ENCODE data around the gene BPIFA2.
"Not testable (repeated sequence)": the region's sequence is repeated elsewhere in the genome, so short reads cannot be mapped to it uniquely, and the experiment has no call there.

Gene BPIFA2, protein sequence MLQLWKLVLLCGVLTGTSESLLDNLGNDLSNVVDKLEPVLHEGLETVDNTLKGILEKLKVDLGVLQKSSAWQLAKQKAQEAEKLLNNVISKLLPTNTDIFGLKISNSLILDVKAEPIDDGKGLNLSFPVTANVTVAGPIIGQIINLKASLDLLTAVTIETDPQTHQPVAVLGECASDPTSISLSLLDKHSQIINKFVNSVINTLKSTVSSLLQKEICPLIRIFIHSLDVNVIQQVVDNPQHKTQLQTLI

DNA sequence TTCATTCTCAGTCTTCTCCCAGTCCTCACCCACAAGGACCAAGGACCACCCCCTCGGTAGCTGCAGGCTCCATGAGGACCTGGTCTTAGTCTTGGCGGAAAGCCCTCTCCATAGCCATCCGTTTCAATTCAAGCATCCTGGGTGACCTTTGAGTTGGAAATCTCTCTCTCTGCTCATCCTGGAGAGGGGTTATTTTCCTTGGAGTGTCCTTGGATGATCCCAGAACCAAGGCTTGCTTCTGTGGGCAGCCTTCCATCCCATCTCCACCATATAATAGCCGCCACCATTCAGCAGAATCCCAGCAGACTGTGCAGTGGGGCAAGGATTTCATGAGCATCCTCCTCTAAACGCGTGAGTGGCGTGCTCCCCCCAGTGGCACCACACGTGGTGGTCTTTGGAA is at the start of gene BPIFA2:
BPIFA2 (plus strand) TSS at position 301 of the 400 bp plus-strand sequence. CDS start 987 bp downstream, outside the sequence.
- no peak for DNase-seq

DNA sequence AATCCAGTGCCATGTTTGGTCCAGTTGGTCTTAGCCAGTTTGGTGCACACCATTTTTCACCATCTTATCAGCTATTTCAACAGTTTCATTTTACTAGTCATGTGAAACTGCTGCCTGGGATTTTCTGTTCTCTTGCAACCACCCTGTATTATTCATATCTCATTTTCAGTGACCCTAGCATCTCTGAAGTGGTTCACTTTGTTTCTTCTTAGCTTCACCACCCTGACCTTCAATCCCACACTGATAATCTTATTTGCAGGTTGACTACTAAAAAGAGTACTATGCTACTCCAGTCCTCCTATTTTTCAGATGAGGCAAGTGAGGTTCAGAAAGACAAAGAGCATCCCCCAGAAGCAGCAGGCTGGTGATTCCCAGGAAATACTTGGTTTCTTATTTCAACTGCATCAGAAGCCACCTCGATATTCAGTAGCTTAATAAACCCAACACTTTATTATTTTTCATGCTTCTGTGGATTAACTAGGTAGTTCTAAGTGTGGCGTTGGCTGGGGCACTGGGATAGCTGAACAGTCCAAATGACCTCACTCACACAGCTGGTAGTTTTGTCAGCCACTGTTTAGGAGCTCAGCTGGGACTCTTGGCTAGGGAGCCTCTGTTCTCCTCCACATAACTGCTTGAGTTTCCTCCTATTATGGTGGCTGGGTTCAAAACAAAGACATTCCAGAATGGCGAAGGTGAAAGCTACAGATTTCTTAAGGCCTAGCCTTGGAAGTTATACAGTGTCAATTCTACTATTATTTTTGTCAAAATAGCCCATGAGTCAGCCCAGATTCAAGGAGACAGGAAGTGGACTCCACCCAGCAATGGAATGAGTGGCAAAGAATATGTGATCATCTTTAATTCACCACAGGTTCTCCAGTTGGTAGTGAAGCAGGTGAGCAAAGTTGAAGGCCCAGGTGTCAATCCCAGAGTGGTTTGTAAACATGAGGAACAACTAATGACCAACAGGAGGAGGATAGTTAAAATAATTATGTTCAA is 47.9 kb upstream of the BPIFA2 start:
- DNase-seq, result peak in 1 of 2 donors; percentile 15

DNA sequence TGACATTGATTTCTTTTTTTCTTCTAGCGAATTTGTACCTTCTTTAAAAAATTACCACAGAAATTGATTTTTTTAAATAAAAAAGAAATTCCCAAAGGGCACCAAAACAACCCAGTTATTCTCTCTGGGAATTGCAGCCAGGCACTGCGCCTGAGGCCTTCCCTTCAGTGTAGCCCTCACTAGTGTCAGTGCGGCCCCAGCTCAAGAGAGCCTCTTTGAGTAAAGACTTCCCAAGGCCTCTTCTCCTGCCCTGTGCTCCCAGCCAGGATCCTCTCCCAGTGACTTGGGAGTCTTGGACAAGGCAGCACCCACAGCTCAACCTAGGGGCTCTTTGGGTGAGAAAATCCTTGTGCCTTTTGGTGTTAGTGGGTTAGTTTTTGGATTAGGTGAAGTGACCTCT is 47.0 kb upstream of the BPIFA2 start:
- DNase-seq, result no peak

DNA sequence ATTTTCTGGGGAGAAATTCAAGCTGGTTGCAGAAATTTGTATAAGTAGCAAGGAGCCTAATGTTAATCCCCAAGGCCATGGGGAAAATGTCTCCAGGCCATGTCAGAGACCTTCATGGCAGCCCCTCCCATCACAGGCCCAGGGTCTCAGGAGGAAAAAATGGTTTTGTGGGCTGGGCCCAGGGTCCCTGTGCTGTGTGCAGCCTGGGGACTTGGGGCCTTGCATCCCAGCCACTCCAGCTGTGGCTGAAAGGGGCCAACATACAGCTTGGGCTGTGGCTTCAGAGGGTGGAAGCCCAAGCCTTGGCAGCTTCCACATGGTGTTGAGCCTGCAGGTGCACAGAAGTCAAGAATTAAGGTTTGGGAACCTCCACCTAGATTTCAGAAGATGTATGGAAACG is 45.7 kb upstream of the BPIFA2 start:
- not testable (repeated sequence) for DNase-seq

DNA sequence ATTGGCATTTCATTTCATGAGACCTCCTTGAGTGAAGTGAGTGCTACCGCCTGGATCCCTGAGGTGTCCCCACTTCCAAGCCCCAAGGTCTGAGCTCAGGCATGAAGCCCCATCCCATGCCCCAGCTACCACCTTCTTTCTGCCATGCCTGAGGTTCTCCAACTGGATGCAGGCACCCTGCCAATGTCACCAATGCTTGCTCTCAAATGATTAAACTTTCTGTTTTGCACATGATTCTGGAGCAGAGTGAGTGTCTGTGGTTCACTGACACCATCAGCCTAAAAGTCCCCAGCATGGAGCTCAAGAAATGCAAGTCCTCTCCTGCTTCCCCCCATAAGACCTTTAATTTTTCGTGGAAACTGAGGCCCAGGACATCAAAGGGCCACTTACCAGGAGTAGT is 43.7 kb upstream of the BPIFA2 start:
- DNase-seq, result no peak

DNA sequence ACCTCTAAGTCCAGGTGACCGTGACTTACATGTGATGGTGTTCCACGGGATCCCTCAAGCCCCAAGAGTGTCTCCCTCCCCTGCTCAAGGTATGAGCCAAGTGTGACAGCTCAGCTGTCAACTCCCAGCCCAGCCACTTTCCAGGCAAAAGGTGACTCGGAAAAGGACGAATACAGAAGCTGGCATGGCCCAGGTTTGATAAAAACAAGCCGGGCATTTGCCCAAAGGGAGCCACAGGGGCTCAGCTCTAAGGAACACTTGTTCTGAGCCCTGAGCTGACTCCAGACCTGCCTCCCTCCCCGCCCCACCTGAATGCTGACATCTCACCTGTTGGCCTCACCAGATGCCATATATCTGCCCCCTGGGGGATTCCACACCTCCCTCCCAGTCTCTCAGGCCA is 43.0 kb upstream of the BPIFA2 start:
- no peak for DNase-seq

DNA sequence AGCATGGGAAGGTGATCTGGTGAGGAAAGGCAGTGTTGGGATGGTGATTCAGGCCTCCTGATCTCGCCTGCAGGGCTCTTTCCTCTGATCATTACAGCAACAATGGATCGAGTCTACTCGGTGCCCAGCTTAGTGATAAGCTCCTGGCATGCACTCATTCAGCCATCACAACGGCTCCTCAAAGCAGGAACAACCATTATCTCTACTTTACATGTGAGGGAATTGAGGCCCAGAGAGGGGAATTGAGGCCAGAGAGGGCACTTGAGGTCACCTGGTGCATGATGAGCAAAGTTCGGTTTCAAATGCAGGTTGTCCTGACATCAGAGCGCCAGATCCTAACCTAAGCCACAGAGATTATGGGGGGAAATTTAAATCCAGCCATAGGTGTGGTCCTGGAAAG is 42.0 kb upstream of the BPIFA2 start:
- no peak for DNase-seq

DNA sequence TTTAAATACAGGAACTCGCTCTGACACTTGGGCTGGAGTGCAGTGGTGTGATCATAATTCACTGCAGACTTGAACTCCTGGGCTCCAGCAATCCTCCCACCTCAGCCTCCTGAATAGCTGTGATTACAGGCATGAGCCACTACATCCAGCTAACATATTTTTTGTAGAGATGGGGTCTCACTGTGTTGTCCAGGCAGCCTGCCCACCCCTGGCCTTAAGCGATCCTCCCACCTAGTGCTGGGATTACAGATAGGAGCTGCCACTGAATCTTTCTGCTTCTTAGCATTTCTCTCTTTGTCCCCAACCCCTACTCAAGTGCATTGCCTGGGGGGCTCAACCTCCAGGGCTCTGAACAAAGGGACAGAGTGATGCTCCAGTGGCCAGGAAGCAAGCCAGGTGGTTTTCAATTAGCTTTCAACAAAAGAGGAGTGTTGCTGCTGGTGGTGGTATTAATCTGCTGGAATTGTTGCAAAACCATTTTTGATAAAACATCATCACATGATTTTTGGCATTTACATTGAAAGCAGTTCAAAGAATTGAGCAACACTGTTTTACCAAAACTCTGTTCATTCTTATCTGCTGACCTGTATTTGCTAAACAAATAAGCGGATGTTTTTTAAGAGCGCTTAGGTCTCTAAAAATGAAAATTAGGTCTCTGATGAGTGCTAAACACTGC is 40.4 kb upstream of the BPIFA2 start:
- no peak for DNase-seq

DNA sequence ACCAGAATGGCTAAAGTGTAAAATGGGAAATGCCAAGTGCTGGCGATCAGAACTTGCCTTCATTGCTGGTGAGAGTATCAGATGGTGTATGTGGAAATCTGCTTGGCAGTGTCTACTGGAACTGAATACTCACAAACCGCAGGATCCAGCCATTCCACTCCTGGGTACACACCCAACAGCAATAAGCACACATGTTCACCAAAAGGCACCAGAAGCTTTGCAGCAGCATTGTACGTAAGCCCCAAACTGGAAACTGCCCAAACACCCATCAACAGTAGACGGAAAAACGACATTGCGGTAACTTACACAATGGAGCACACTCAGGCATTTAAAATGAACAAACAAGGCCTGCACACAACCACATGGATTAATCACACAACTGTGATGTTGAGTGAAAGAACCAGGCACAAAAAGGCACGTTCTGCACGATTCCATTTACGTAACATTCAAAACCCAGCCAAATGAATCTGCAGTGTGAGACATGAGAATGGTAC is 37.3 kb upstream of the BPIFA2 start:
- no peak for DNase-seq

DNA sequence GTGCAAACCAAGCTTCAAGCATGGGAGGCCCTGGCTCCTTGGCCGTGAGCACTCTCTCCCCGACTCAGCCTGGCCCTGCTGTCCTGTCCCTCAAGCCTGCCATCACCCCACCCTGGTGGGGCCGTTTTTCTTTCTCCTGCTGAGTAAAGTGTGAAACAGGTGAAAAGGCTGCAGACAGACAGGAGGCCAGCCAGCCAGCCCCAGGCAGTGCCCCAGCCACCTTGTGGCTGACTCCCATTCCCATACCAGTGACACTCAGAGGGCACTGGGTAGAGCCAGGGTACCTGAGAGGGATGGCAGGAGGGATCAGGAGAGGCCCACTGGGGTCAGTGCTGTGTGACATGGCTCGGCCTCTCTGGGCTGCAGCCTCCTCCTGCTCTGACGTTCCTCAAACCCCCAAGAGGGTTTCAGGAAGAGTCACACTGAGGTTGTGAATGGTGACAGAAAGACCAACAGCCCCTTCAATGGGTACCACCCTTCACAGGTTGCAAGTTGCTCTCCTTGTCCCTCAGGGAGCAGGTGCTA is 35.9 kb upstream of the BPIFA2 start:
- DNase-seq, result no peak

DNA sequence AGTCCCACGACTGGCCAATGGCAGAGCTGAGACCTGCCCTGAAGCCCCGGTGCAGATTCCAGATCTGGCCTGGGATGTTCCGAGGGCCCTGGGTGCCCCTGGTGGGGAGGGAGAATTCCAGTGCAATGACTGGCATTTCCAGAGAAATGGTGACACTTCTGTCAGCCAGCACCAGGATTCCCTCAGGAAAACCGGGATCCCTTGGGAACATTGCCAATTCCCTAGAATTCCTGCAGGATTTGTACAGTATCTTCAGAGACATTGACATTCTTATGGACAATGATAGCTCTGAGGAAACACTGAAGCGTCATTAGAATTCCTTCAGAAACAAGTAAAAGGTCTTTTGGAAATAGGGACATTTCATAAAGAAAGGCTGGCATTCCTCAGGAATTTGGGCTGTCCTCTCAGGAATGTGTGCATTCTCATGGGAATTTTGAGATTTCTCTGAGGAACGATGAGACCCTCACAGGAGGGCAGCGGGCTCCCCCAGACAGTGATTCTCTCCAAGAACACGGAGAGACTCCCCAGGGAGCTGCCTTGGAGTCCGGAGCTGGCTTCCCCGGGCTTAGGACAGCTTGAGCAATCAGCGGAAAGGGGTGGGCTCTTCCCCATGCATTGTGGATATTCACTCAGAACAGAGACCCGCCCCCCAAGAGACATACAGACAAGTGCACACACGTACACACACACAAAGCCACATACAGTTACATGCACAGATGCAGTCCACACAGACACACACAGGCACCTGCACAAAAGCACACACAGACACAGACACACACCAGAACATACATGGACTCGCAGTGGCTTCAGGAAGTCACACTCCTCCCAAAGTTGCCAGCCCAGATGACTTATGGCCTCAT is 35.2 kb upstream of the BPIFA2 start:
- no peak for DNase-seq

DNA sequence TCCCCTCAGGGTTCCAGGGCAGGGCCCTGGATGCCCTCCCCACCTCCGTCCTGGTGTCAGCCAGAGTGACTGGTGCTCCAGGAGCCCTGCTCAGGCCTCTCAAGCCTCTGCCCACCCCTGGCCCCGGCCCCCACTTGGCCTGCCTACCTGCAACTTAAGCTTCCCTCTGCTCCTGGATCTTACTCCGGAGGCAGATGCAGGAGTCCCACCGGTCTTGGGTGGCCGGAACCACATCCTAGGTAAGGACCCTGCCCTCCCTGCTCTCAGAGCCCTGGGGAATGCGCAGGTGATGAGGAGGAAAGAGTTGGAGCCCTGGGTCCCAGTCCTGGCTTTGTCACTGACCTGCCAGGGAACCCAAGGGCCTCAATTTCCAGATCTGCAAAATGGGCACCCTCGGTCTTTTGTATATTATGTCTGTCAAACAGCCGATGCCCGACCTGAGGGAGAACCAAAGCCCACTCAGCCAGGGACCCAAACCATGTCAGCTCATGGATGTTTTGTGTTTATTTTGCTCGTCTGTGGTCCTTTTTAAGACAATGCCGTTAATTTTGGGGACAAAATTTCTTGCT is 34.5 kb upstream of the BPIFA2 start:
- no peak for DNase-seq

DNA sequence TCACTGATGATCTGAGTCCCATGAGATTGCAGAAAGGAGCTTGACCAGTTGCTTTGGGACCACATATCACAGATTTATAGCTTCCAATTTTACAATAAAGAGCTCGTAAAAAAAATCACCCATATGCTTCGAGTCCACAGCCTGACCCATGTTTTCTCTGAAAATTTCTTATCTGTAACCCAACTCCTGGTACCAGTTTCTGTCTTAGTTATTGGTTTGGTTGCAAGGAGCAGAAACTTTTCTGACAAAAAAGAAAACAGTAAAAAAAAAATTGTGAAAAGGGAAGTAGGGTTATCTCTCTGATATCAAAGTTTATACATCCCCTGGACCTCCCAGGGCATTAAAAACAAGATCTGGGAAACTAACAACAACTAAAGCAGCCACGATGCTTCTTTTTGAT is 30.8 kb upstream of the BPIFA2 start:
- DNase-seq, result no peak

DNA sequence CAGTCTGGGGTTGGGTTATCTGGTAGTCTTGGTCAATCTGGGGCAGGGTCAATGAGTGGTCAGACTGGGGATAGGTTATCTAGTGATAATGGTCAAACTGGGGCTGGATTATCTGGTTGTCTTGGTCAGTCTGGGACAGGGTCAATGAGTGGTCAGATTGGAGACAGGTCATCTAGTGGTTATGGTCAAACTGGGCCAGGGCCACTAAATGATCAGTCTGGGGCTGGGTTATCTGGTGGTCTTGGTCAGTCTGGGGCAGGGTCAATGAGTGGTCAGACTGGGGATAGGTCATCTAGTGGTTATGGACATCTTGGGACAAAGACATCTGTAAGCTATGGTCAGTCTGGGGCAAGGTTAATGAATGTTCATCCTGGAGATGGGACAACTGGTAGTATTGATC is 28.5 kb upstream of the BPIFA2 start:
- no peak for DNase-seq

DNA sequence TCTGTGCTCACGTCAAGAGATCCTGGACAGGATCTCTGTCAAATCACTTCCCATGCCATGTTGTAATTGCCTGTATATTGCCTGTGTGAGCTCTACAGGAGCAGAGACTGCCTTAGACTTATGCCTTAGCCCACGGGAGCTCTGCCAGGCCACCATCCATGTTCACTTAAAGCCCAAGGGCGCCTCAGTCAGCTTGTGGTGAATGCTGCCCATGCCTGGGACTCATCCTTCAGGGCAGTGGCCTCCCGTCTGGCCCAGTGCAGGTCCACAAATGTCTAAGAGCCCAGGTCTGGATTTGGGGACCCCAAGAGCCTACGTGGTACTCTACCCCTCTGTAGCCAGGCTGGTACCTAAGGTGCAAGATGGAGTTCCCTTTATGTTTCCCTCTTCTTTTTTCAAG is 22.4 kb upstream of the BPIFA2 start:
- DNase-seq, result no peak

DNA sequence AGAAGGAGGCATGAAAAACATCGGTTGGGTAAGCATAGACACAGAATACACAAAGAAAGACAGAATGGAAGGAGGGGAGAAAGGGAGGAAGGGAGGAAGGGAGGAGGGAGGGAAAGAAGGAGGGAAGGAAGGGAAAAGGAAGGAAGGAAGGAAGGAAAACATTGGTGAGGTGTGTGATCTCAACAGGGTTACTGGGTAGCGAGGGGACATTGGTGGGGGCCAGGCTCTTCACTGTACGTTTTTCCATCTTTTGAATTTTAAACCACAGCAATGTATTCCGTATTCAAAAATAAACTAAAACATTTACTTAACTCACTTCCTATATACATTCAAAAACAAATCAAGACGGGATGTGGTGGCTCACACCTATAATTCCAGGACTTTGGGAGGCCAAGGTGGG is 20.7 kb upstream of the BPIFA2 start:
- no peak for DNase-seq

DNA sequence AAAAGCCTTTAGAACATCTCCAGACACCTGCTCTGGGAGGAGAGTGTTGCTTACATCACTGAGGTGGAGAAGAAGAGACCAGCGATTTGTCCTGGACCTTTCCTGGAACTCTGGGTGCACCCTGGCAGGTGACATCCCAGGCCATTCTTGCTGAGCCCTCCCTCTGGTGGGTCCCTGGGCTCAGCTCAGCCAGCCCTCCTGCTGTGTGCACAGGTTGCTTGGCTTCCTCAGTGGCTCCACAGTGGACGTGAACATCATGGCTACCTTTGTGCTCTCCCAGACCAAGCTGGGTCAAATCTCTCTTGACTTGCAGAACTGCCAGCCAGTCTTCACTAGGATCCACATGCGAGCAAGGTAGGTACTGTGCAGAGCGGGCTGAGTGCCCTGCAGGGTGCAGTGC is 19.9 kb upstream of the BPIFA2 start:
- no peak for DNase-seq

DNA sequence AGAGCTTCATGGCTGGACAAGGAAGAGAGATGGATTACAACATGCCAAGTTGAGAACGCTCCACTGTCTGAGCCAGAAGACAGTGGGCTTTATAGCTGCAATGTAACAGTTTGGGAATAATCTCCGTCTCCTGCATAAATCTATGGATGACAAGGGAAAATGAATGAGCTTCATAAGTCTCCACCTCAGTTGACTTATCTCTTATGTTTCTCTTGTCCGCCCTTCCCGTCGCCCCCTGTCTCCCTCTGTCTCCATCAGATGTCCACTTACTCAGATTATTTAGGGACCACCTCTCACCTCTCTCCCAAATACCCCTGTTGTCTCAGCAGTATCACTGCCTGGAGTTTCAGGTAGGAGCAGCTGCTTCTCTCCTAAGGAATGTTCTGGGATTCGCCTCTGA is 13.7 kb upstream of the BPIFA2 start:
- no peak for DNase-seq

DNA sequence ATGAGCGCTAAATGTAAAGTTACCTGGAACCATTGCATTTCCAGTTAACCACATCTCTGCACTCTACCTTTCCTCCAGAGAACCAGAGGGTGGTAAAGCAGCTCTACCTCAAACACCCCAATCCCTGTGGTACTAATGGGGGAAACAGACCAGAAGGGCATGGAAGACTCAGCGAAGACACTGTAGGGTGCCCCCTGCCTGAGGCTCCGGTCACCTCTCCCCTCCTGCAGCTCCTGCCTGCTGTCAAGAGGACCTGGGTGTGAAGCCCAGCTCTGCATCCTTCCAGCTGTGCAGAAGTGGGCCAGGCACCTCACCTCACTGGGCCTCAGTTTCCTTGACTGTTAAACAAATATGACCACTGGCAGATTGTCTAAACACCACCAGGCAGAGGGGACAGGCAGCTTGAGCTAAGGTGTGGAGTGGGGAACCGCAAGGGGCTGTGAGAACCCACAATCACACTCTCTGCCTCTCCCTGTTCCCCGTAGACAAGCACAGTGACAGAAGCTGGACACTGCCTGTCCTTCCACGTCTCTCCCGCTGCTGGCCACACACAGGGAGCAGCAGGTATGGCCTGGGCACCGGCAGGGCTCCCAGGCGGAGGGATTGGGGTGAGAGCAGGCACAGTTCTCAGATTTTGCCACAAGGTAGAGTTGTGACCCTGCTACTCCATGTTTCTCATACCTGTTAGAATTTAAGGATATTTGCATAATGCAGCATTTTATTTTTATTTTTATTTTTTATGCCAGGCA is 9.1 kb upstream of the BPIFA2 start:
- no peak for DNase-seq

DNA sequence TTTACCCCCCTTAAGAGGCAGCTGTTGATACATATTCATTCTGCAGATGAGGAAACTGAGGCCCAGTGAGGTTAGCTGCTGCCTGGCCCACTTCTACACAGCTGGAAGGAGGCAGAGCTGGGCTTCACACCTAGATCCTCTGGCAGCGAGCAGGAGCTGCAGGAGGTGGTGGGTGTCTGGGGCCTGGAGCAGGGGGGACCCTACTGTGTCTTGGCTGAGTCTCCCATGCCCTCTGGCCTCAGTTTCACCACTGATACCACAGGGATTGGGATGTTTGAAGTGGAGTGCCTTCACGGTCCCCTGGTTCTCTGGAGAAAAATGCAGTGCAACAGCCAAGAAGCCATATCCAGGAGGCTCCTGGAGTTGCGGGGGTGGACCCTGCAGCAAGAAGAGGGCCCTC is 8.2 kb upstream of the BPIFA2 start:
- no peak for DNase-seq

DNA sequence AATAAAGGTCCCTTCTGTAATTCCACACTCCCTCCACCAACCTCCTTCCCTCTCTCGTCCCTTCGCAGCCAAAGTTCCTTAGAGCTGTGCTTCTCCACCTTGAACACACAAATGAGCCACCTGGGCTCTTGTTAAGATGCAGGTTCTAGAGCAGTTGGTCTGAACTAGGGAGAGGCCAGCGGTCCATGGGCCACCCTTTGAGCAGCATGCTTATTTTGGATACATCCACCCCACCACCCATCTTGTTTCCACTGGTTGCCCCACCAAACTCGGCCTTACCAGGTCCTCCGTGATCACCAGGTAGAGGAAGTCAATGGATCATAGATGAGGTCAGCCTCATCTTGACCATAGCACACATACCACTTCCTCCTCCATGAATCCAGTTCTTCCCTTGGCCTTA is 7.3 kb upstream of the BPIFA2 start:
- DNase-seq, result no peak

All from inflammatory macrophage treated with lipopolysaccharide for 1 hour (primary cell).